PC-9 (cell line): ENCODE measurements around the gene CD3G.

Experiments
- CTCF ChIP-seq: fragments of 200-600 bp; sonication (generic); conservative IDR thresholded peaks from 2 replicates; pipeline ENCODE4 v1.6.1; 2017; ENCODE audit warnings: mixed run types, antibody characterized with exemption, mild to moderate bottlenecking, moderate library complexity
- EZH2 ChIP-seq: fragments of 200-600 bp; sonication (generic); IDR thresholded peaks from 2 replicates; pipeline ENCODE4 v1.8.0; 2017; ENCODE audit warnings: antibody characterized with exemption, low read depth

GRCh38 chr11:118338637-118339061, 5.5 kb upstream of the CD3G start:
- no peak for TF ChIP-seq CTCF
- TF ChIP-seq EZH2 = no peak
